ENCODE measurements around the gene BGLAP. TPM values are rescaled to one million over a fixed set of nuclear protein-coding genes. Genes with fewer than 3 reads are reported as not detected.

Gene BGLAP
- polyA plus RNA-seq, 3 donors, result 2.2 TPM; not detected in 2

GRCh38 chr1:156281693-156282478 lies 39.9 kb downstream of the BGLAP start:
- no peaks in the 10 kb centered on the region for H3K9me3 ChIP-seq (replicated peaks in 1 of 2; ENCODE audit: control insufficient read depth in 1 of 2, insufficient read depth in 1 of 2, low read length in 2 of 2)
- H4K20me1 ChIP-seq (ENCODE audit: insufficient read depth, low read length), result peaks cover 46% of the 10 kb centered on the region
- Mint-ChIP-seq H3K36me3 (peaks cover 22 to 45% of the 10 kb centered on the region in 2 donors), H3K27ac (peak overlapping the region; percentile 87 to 95 (median 92)), H3K4me1 (peaks cover 67% of the 10 kb centered on the region), H3K27me3 (ENCODE audit: low read depth in 3 of 3) (no peaks in the 10 kb centered on the region), H3K4me3 (peak overlapping the region; percentile 90 to 94), H3K9me3 (no peaks in the 10 kb centered on the region)
- peaks cover 29 to 39% of the 10 kb centered on the region in 2 donors for H3K36me3 ChIP-seq (replicated peaks in 1 of 2; ENCODE audit: control insufficient read depth in 1 of 2, insufficient read depth in 2 of 2, low read length in 2 of 2)
- H2AFZ ChIP-seq (ENCODE audit: insufficient read depth, low read depth, low read length, poor library complexity, severe bottlenecking), result peak overlapping the region; percentile 82
- peak overlapping the region; percentile 85 for H3K9ac ChIP-seq (ENCODE audit: insufficient read depth, low read length, poor library complexity, severe bottlenecking)
- intact Hi-C loops (cut with micrococcal nuclease), result no loop called here
- H3K4me3 ChIP-seq (replicated peaks in 1 of 3; ENCODE audit: low read depth in 2 of 3, low read length in 3 of 3), result peak overlapping the region; percentile 63 to 96 (median 94)
- peak overlapping the region; percentile 90 for H3K4me2 ChIP-seq (replicated peaks; ENCODE audit: extremely low read depth, low read length, poor library complexity, severe bottlenecking)
- WGBS (ENCODE audit: insufficient coverage), result 3% methylated on average over 15 of the region's 22 CpGs
- TF ChIP-seq CTCF (IDR thresholded peaks at IDR 0.05), result no peak
- peaks cover 66% of the 10 kb centered on the region for H3K79me2 ChIP-seq (ENCODE audit: insufficient read depth, low read length)
- H3K27ac ChIP-seq (ENCODE audit: low read depth in 1 of 2, low read length in 2 of 2), result peak overlapping the region; percentile 79 to 82
- H3K4me1 ChIP-seq (ENCODE audit: control insufficient read depth in 1 of 2, insufficient read depth in 2 of 2, low read length in 2 of 2), result peaks cover 76 to 79% of the 10 kb centered on the region in 2 donors
- DNase-seq, result peak in 1 of 3 donors; percentile 33
- no peaks in the 10 kb centered on the region for H3K27me3 ChIP-seq (ENCODE audit: control insufficient read depth in 2 of 2, insufficient read depth in 2 of 2, low read length in 2 of 2)

- TF ChIP-seq CTCF (IDR thresholded peaks at IDR 0.05), result no peak
- intact Hi-C loops (cut with micrococcal nuclease), result no loop called here
- Histone ChIP-seq H3K4me2 (replicated peaks; ENCODE audit: extremely low read depth, low read length, poor library complexity, severe bottlenecking) (peak within 1 kb of the TSS; percentile 90), H3K9ac (ENCODE audit: insufficient read depth, low read length, poor library complexity, severe bottlenecking) (peak within 1 kb of the TSS; percentile 85), H4K20me1 (ENCODE audit: insufficient read depth, low read length) (peaks cover 44% of the 10 kb centered on the region), H2AFZ (ENCODE audit: insufficient read depth, low read depth, low read length, poor library complexity, severe bottlenecking) (peak within 1 kb of the TSS; percentile 82), H3K9me3 (replicated peaks in 1 of 2; ENCODE audit: control insufficient read depth in 1 of 2, insufficient read depth in 1 of 2, low read length in 2 of 2) (no peaks in the 10 kb centered on the region), H3K79me2 (ENCODE audit: insufficient read depth, low read length) (peaks cover 66% of the 10 kb centered on the region), H3K36me3 (replicated peaks in 1 of 2; ENCODE audit: control insufficient read depth in 1 of 2, insufficient read depth in 2 of 2, low read length in 2 of 2) (peaks cover 27 to 38% of the 10 kb centered on the region in 2 donors), H3K27ac (ENCODE audit: low read depth in 1 of 2, low read length in 2 of 2) (peak within 1 kb of the TSS; percentile 79 to 82), H3K27me3 (ENCODE audit: control insufficient read depth in 2 of 2, insufficient read depth in 2 of 2, low read length in 2 of 2) (no peaks in the 10 kb centered on the region), H3K4me1 (ENCODE audit: control insufficient read depth in 1 of 2, insufficient read depth in 2 of 2, low read length in 2 of 2) (peaks cover 68 to 72% of the 10 kb centered on the region in 2 donors), H3K4me3 (replicated peaks in 1 of 3; ENCODE audit: low read depth in 2 of 3, low read length in 3 of 3) (peak within 1 kb of the TSS; percentile 63 to 96 (median 94))
- H3K4me1 Mint-ChIP-seq, result peaks cover 60% of the 10 kb centered on the region
- H3K9me3 Mint-ChIP-seq, result no peaks in the 10 kb centered on the region
- peak within 1 kb of the TSS; percentile 90 to 94 for H3K4me3 Mint-ChIP-seq
- under 1% methylated on average over 36 of the region's 50 CpGs for WGBS (ENCODE audit: insufficient coverage)
- H3K27ac Mint-ChIP-seq, result peak within 1 kb of the TSS; percentile 87 to 95 (median 93)
- DNase-seq, result peak; percentile 97
- no peaks in the 10 kb centered on the region for H3K27me3 Mint-ChIP-seq (ENCODE audit: low read depth in 3 of 3)
- peaks cover 21 to 42% of the 10 kb centered on the region in 2 donors for H3K36me3 Mint-ChIP-seq
Observed at GRCh38 chr1:156282479-156283222, 40.7 kb downstream of the BGLAP start, which contains the start of gene SMG5. TSS of gene SMG5 (minus strand) at chr1:156282825. CDS start at chr1:156282680, 145 bp downstream.

Measured in CD14-positive monocyte (primary cell).